OCI-LY1 (cell line): ENCODE data around the gene NFIL3.

Source experiments
- EZH2 ChIP-seq: fragments of 200-600 bp; sonication (generic), shearing (Covaris generic); IDR thresholded peaks from 2 replicates; pipeline ENCODE4 v1.8.0; 2017; ENCODE audit warnings: borderline replicate concordance, mixed run types, mild to moderate bottlenecking, antibody characterized with exemption, low read length, moderate library complexity, mixed read lengths
- TF ChIP-seq, protein P1 (sequence below): fragments of 200-600 bp; sonication (generic), shearing (Covaris generic); IDR thresholded peaks from 2 replicates; pipeline ENCODE4 v1.5.1; 2017; ENCODE audit warnings: mild to moderate bottlenecking, antibody characterized with exemption, low read length, moderate library complexity, mixed read lengths

DNA sequence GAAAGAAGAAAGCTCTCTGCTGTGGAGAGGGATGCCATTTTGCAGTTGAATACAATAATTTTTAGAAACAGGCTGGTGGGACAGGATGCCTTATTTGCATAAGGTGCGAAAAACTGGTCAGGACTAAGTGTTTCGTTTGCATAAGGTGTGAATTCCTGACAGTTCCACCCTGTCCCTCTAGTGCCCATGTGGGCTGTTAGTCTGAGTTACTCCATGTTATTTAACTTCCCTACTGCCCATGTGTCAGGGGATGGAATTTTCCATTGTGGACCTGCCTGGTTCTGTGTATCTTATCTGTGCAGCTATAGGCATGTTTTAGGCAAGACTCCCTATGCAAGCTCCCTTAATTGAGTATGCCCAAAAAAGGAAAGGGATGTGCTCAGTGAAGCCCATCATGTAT lies 35.3 kb upstream of the NFIL3 start:
- TF ChIP-seq, protein P1, sequence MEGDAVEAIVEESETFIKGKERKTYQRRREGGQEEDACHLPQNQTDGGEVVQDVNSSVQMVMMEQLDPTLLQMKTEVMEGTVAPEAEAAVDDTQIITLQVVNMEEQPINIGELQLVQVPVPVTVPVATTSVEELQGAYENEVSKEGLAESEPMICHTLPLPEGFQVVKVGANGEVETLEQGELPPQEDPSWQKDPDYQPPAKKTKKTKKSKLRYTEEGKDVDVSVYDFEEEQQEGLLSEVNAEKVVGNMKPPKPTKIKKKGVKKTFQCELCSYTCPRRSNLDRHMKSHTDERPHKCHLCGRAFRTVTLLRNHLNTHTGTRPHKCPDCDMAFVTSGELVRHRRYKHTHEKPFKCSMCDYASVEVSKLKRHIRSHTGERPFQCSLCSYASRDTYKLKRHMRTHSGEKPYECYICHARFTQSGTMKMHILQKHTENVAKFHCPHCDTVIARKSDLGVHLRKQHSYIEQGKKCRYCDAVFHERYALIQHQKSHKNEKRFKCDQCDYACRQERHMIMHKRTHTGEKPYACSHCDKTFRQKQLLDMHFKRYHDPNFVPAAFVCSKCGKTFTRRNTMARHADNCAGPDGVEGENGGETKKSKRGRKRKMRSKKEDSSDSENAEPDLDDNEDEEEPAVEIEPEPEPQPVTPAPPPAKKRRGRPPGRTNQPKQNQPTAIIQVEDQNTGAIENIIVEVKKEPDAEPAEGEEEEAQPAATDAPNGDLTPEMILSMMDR: no peak
- no peak for TF ChIP-seq EZH2
